GM21619 (cell line): Measurements from ENCODE around the gene ARHGEF37.
"Not testable (repeated sequence)": the region's sequence is repeated elsewhere in the genome, so short reads cannot be mapped to it uniquely, and the experiment has no call there.

Experiments
- ATAC-seq: cut with Tn5 transposase; IDR thresholded peaks from one replicate; pipeline ENCODE4 v1.9.1; 2021; ENCODE audit not compliant: unreplicated experiment

The ARHGEF37 gene

GRCh38 chr5:149563466-149563865 is 17.8 kb upstream of the ARHGEF37 start:
- ATAC-seq: no peak

DNA sequence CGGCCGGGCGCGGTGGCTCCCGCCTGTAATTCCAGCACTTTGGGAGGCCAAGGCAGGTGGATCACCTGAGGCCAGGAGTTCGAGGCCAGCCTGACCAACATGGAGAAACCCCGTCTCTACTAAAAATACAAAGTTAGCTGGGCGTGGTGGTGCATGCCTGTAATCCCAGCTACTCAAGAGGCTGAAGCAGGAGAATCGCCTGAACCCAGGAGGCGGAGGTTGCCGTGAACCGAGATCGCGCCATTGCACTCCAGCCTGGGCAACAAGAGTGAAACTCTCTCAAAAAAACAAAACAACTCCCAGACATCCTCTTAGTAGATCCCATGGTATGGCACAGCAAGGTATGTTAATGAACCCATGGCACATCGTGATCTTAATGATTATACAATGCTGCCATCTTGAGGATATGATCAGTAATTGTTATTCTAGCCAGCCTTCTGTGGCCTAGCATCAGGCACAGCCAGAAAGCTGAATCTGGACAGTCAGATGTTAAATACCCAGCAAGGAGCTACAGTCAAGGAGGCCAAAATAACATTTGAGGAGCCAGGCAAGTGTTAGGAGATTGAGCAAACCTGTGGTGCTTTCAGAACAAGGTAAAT is 16.7 kb upstream of the ARHGEF37 start:
- peak; percentile 95 for ATAC-seq

- ATAC-seq: peak; percentile 50
Observed at GRCh38 chr5:149567226-149567625, 14.1 kb upstream of the ARHGEF37 start.

DNA sequence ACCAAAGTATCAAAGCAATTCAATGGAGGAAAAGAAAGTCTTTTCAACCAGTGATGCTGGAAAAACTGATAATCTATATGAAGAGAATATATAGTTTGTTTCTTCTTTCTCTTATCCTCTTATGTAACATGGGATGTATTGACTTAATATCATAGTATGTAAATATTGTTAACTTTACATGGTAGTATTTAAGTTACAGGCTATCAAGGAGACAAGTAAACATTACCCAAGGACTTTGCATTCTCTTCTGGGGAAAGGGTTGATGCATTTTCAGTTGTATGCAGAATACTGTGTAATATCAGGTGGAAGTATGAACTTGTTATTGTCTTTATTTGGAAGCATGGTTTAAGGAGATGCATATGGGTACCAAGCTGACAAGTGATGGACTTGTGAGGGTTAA is 9.1 kb upstream of the ARHGEF37 start:
- no peak for ATAC-seq

- no peak for ATAC-seq
Observed at GRCh38 chr5:149572576-149573231, 8.6 kb upstream of the ARHGEF37 start.

DNA sequence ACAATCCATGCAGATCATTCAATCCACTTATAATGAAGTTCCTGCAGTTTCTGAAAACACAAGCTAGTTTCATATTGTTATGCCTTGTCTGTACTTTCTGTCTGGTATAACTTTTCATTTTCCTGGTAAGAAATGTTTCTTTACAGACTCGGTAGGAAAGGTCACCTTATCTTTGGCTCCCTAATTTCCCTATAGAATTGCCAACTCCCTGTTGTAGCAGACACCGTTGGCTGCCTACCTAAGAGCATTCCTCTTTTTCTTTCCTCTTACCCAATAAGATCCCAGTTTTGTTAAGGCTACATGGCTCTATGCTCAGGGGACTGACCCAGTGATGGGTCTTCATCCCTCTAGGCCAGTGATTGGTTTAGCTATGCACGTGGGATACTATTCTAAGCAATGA is 6.2 kb upstream of the ARHGEF37 start:
- no peak for ATAC-seq

DNA sequence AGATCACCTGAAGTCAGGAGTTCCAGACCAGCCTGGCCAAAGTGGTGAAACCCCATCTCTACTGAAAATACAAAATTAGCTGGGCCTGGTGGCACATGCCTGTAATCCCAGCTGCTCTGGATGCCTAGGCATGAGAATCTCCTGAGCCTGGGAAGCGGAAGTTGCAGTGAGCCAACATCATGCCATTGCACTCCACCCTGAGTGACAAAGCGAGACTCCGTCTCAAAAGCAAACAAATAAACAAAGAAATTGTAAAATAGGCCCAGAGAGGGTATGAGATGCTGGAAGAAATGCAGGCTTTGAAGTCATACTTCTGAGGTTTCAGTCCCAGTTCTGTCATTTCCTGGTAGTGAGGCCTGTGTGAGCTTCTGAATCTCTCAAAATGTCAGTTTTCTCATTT is 5.3 kb upstream of the ARHGEF37 start:
- no peak for ATAC-seq

GRCh38 chr5:149578896-149579295 is 2.4 kb upstream of the ARHGEF37 start:
- ATAC-seq: no peak

DNA sequence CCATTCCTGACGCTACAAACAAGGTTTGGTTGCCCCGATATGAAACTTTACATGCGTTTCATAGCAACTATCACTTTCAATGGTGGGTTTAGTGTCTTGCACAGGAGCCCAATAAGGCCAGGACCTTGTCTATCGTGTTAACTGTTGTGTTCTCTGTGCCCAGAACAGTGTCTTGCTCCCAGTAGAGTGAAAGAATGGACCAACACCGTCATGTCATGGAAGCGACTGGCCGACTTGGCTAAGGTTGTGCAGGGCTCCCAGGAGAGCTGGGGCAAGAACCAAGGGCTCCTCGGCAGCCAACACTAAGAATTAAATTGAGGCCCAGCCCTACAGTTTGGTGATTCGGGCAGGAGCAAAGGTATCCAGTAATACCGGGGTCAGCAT is 498 bp upstream of the ARHGEF37 start:
- no peak for ATAC-seq

- no peak for ATAC-seq
Observed at GRCh38 chr5:149581931-149582768, 852 bp downstream of the ARHGEF37 start.

- ATAC-seq: no peak
Observed at GRCh38 chr5:149583394-149583793, 2.1 kb downstream of the ARHGEF37 start.

DNA sequence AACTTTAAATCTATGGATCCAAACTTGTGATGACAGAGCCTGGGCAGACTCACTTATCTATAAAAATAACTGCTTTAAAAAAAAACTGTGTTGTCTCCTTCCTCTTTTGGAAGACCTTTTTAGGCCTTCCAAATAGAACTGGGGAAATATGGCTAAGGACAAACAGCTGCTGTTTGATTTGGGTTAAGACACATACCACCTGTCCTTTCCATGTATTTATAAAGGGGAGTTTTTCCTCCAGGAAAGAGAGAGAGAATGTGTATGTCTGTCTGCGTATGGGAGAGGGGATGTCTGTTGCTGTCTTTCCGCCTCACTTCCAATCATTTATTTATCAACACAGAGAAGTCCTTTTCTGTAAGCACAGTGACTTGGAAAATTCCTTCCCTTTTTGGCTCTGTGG is 2.8 kb downstream of the ARHGEF37 start:
- ATAC-seq: no peak

- ATAC-seq: no peak
Observed at GRCh38 chr5:149585910-149586309, 4.6 kb downstream of the ARHGEF37 start.

DNA sequence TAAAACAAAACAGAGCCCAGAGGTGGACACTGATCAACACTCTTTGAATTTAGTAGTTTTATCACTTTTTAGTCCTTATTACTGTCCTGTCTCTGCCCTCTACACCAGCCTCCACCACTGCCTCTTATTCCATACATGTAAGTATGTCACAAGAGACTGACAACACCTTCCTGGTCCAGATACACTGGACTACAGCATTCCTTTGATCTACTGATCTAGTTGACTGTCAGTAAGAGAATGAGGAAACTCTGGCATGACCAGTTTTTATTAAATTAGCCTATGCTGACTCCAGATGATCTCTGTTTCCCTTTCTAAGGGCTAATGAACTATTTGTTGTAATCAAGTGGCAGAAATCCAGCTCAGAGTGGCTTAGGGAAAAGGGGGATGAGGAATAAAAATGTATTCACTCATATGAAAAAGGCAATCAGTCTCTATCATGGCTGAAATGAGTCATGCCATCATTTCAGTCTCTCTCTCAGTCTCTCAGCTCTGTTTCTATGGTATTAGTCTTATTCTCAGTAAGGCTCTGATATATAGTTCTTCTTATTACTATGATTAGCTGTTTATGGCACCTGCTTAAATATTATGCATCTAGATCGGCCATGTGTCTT is 5.5 kb downstream of the ARHGEF37 start:
- ATAC-seq: no peak

DNA sequence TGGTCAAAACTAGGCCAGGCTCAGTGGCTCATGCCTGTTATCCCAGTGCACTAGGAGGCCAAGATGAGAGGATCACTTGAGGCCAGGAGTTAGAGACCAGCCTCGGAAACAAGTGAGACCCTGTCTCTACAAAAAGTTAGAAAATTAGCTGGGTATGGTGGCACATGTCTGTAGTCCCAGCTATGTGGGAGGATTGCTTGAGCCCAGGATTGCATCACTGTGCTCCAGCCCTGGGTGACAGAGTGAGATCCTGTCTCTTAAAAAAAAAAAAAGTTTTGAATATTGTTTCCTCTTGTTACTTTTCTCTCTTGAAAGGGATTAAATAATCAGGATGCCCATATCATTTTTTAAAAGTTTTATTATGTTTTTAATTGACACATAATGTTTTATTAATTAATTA is 7.6 kb downstream of the ARHGEF37 start:
- no peak for ATAC-seq

- ATAC-seq: no peak
Observed at GRCh38 chr5:149593370-149593769, 12.1 kb downstream of the ARHGEF37 start.

GRCh38 chr5:149594206-149594895 is 13.1 kb downstream of the ARHGEF37 start:
- ATAC-seq: no peak

GRCh38 chr5:149595105-149595504 is 13.8 kb downstream of the ARHGEF37 start:
- not testable (repeated sequence) for ATAC-seq

- ATAC-seq: no peak
Observed at GRCh38 chr5:149596712-149597111, 15.4 kb downstream of the ARHGEF37 start.

DNA sequence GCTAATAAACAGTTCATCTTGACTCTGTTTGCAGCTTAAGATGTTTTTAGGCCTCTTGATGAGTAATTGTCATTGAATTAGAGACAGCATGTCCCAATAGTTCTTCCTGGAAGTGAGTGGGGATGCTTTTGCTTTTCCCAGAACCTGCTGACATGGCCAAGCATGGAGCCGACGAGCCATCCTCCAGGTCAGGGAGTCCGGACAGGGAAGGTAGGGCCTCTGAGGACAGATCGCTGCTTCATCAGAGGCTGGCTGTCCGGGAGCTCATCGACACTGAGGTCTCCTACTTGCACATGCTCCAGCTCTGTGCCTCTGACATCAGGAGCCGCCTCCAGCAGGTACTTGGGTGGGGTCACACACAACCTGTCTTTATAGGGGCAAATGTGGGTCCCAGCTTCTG is 16.3 kb downstream of the ARHGEF37 start:
- ATAC-seq: no peak

DNA sequence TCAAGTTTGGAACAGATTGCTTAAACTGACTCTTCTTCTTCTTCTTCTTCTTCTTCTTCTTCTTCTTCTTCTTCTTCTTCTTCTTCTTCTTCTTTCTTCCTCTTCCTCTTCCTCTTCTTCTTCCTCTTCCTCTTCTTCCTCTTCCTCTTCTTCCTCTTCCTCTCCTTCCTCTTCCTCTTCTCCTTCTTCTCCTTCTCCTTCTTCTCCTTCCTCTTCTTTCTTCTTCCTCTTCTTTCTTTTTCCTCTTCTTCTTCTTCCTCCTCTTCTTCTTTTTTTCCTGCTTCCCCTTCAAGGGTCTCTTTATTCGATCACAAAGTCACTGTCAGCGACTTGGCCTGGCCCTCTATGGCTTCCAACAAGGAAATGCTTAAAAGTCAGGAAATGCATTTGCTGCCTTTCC is 16.9 kb downstream of the ARHGEF37 start:
- not testable (repeated sequence) for ATAC-seq
